ENCODE data around the gene CYB5B. TPM values are rescaled to one million over a fixed set of nuclear protein-coding genes. Genes with fewer than 3 reads are reported as not detected.
A peak's percentile ranks its signal among the peaks of the same experiment; 100 is the strongest.

Gene CYB5B
- total RNA-seq, 1 donor: 67.7 TPM

- Histone ChIP-seq H3K36me3 (ENCODE audit: insufficient read depth, low read length) (no peaks in the 10 kb centered on the region), H3K4me3 (ENCODE audit: insufficient read depth, low read length) (no peak overlapping the region), H3K4me1 (ENCODE audit: insufficient read depth, low read length) (peaks cover 25% of the 10 kb centered on the region), H2AFZ (ENCODE audit: low read length) (no peak overlapping the region), H4K20me1 (ENCODE audit: insufficient read depth, low read length) (no peaks in the 10 kb centered on the region), H3K79me2 (ENCODE audit: insufficient read depth, low read length) (no peaks in the 10 kb centered on the region), H3K9me3 (ENCODE audit: low read depth, low read length) (no peaks in the 10 kb centered on the region), H3K27ac (ENCODE audit: low read depth, low read length) (no peak overlapping the region), H3K4me2 (ENCODE audit: insufficient read depth, low read length) (no peak overlapping the region), H3K27me3 (ENCODE audit: insufficient read depth, low read length) (no peaks in the 10 kb centered on the region)
- DNase-seq (ENCODE audit: insufficient read length, low spot score, missing footprints): no peak
- no peak for TF ChIP-seq CTCF (IDR thresholded peaks at IDR 0.05; ENCODE audit: extremely low read depth, low read depth, low read length)
Measured at GRCh38 chr16:69407702-69408323, 16.6 kb upstream of the CYB5B start.

DNA sequence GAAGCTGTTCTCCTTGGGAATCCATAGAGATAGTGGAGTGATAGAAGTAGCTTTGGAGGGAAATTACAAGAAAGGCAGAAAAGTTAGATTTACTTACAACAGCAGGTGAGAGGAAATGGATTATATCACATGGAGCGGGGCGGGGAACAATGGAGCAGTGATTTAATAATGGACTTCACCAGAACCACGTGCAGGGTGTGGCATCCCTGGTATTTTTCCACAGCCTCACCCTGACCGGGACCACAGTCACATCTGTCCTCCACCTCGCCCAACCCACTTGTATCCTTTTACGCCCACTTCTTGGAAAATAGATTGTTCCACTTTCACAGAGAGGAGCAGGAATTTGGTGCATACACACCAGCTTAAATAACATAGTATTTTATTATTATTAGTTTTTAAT, 15.9 kb upstream of the CYB5B start:
- DNase-seq (ENCODE audit: insufficient read length, low spot score, missing footprints): no peak
- Histone ChIP-seq H3K27me3 (ENCODE audit: insufficient read depth, low read length) (no peaks in the 10 kb centered on the region), H3K79me2 (ENCODE audit: insufficient read depth, low read length) (no peaks in the 10 kb centered on the region), H2AFZ (ENCODE audit: low read length) (no peak overlapping the region), H4K20me1 (ENCODE audit: insufficient read depth, low read length) (no peaks in the 10 kb centered on the region), H3K4me3 (ENCODE audit: insufficient read depth, low read length) (no peak overlapping the region), H3K27ac (ENCODE audit: low read depth, low read length) (no peak overlapping the region), H3K36me3 (ENCODE audit: insufficient read depth, low read length) (no peaks in the 10 kb centered on the region), H3K4me2 (ENCODE audit: insufficient read depth, low read length) (no peak overlapping the region), H3K4me1 (ENCODE audit: insufficient read depth, low read length) (peaks cover 25% of the 10 kb centered on the region), H3K9me3 (ENCODE audit: low read depth, low read length) (no peaks in the 10 kb centered on the region)
- no peak for TF ChIP-seq CTCF (IDR thresholded peaks at IDR 0.05; ENCODE audit: extremely low read depth, low read depth, low read length)

- Histone ChIP-seq H3K4me2 (ENCODE audit: insufficient read depth, low read length) (peak overlapping the region; percentile 78), H2AFZ (ENCODE audit: low read length) (peak overlapping the region; percentile 32), H3K36me3 (ENCODE audit: insufficient read depth, low read length) (no peaks in the 10 kb centered on the region), H4K20me1 (ENCODE audit: insufficient read depth, low read length) (no peaks in the 10 kb centered on the region), H3K9me3 (ENCODE audit: low read depth, low read length) (no peaks in the 10 kb centered on the region), H3K27ac (ENCODE audit: low read depth, low read length) (peak overlapping the region; percentile 70), H3K4me1 (ENCODE audit: insufficient read depth, low read length) (peaks cover 14% of the 10 kb centered on the region), H3K4me3 (ENCODE audit: insufficient read depth, low read length) (peak overlapping the region; percentile 38), H3K27me3 (ENCODE audit: insufficient read depth, low read length) (no peaks in the 10 kb centered on the region), H3K79me2 (ENCODE audit: insufficient read depth, low read length) (no peaks in the 10 kb centered on the region)
- TF ChIP-seq CTCF (IDR thresholded peaks at IDR 0.05; ENCODE audit: extremely low read depth, low read depth, low read length): no peak
- DNase-seq (ENCODE audit: insufficient read length, low spot score, missing footprints): peak; percentile 69
Measured at GRCh38 chr16:69410219-69410990, 14.0 kb upstream of the CYB5B start.
